Gastrocnemius medialis (tissue), 4 donors: ENCODE measurements around the gene MAP7.

Experiments used
- POLR2A ChIP-seq, 2 donors: fragments of 450-650 bp; IDR thresholded peaks; one replicate each; pipeline ENCODE4 v1.6.1; 2017; ENCODE audit warnings: antibody characterized with exemption in 2 of 2, mild to moderate bottlenecking in 2 of 2, moderate library complexity in 2 of 2
- TF ChIP-seq, protein P1 (sequence below), 5 experiments: fragments of 450-650 bp in 3 of 5; fragments of 200-600 bp in 2 of 5; sonication (generic) in 2 of 5; IDR thresholded peaks in 4 of 5; conservative IDR thresholded peaks in 1 of 5; 1 replicate in 4 of 5; 2 replicates in 1 of 5; pipeline ENCODE4 v1.5.1; 2016 to 2019; ENCODE audit warnings: antibody characterized with exemption in 5 of 5, mild to moderate bottlenecking in 3 of 5, moderate library complexity in 3 of 5

DNA sequence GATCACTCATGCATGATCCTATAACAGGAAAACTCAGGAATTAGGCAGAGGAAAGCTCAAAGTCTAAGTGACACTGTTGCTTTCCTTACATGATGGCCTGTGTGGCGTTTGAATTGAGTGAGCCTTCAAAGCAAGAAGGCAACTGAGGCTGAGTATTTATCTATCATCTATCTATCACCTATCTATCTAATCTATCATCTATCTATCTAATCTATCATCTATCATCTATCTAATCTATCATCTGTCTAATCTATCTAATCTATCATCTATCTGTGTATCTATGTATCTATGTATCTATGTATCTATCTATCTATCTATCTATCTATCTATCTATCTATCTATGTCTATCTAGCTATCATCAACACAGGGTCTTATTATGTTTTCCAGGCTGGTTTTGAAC lies 218.8 kb downstream of the MAP7 start:
- TF ChIP-seq, protein P1, sequence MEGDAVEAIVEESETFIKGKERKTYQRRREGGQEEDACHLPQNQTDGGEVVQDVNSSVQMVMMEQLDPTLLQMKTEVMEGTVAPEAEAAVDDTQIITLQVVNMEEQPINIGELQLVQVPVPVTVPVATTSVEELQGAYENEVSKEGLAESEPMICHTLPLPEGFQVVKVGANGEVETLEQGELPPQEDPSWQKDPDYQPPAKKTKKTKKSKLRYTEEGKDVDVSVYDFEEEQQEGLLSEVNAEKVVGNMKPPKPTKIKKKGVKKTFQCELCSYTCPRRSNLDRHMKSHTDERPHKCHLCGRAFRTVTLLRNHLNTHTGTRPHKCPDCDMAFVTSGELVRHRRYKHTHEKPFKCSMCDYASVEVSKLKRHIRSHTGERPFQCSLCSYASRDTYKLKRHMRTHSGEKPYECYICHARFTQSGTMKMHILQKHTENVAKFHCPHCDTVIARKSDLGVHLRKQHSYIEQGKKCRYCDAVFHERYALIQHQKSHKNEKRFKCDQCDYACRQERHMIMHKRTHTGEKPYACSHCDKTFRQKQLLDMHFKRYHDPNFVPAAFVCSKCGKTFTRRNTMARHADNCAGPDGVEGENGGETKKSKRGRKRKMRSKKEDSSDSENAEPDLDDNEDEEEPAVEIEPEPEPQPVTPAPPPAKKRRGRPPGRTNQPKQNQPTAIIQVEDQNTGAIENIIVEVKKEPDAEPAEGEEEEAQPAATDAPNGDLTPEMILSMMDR (IDR thresholded peaks at IDR 0.05 in 4 of 5, conservative IDR thresholded peaks at IDR 0.05 in 1 of 5): no peak
- no peak for TF ChIP-seq POLR2A (IDR thresholded peaks at IDR 0.05)
